Fibroblast of lung (primary cell): ENCODE measurements around the gene NBPF3.

Experiments
- EZH2 ChIP-seq: IDR thresholded peaks from 2 replicates; pipeline ENCODE4 v1.5.1; 2012; ENCODE audit warnings: low read length, control low read depth, mild to moderate bottlenecking; ENCODE audit errors: missing control alignments
- TF ChIP-seq, protein P1 (sequence below), 2 donors: IDR thresholded peaks in 1 of 2; conservative IDR thresholded peaks in 1 of 2; 1 replicate in 1 of 2; 2 replicates in 1 of 2; pipeline ENCODE4 v1.5.1; 2011 to 2012; ENCODE audit warnings: low read length in 2 of 2, control low read depth in 1 of 2, inconsistent platforms in 1 of 2, low read depth in 1 of 2, mild to moderate bottlenecking in 1 of 2

GRCh38 chr1:21449906-21450305 is 10.0 kb downstream of the NBPF3 start:
- TF ChIP-seq, protein P1, sequence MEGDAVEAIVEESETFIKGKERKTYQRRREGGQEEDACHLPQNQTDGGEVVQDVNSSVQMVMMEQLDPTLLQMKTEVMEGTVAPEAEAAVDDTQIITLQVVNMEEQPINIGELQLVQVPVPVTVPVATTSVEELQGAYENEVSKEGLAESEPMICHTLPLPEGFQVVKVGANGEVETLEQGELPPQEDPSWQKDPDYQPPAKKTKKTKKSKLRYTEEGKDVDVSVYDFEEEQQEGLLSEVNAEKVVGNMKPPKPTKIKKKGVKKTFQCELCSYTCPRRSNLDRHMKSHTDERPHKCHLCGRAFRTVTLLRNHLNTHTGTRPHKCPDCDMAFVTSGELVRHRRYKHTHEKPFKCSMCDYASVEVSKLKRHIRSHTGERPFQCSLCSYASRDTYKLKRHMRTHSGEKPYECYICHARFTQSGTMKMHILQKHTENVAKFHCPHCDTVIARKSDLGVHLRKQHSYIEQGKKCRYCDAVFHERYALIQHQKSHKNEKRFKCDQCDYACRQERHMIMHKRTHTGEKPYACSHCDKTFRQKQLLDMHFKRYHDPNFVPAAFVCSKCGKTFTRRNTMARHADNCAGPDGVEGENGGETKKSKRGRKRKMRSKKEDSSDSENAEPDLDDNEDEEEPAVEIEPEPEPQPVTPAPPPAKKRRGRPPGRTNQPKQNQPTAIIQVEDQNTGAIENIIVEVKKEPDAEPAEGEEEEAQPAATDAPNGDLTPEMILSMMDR (conservative IDR thresholded peaks at IDR 0.05 in 1 of 2, IDR thresholded peaks at IDR 0.05 in 1 of 2; ENCODE audit: low read depth in 1 of 2, low read length in 2 of 2) = no peak
- no peak for TF ChIP-seq EZH2
